DMS153 treated with DMSO at 0.1 percent for 48 hours (cell line): ENCODE measurements around the gene CADPS.

ENCODE experiments used
- DNase-seq: peaks from one replicate; lab custom pipeline; 2025; ENCODE audit not compliant: unreplicated experiment; lab: John Stamatoyannopoulos, UW

Gene CADPS

GRCh38 chr3:62755285-62755684 is 119.9 kb downstream of the CADPS start:
- DNase-seq: no peak

GRCh38 chr3:62749657-62750056 is 125.6 kb downstream of the CADPS start:
- no peak for DNase-seq

- no peak for DNase-seq
Observed at GRCh38 chr3:62749130-62749529, 126.1 kb downstream of the CADPS start.

GRCh38 chr3:62737449-62737848 is 137.8 kb downstream of the CADPS start:
- no peak for DNase-seq

- DNase-seq: no peak
Observed at GRCh38 chr3:62735510-62735909, 139.7 kb downstream of the CADPS start.

GRCh38 chr3:62732183-62732904 is 142.9 kb downstream of the CADPS start:
- DNase-seq: no peak

GRCh38 chr3:62727981-62728380 is 147.2 kb downstream of the CADPS start:
- no peak for DNase-seq

- no peak for DNase-seq
Observed at GRCh38 chr3:62727536-62727935, 147.7 kb downstream of the CADPS start.

- DNase-seq: no peak
Observed at GRCh38 chr3:62724503-62724902, 150.7 kb downstream of the CADPS start.

GRCh38 chr3:62723914-62724217 is 151.3 kb downstream of the CADPS start:
- no peak for DNase-seq

GRCh38 chr3:62723166-62723913 is 151.9 kb downstream of the CADPS start:
- no peak for DNase-seq

GRCh38 chr3:62722344-62722743 is 152.9 kb downstream of the CADPS start:
- DNase-seq: no peak

GRCh38 chr3:62718515-62719320 is 156.5 kb downstream of the CADPS start:
- no peak for DNase-seq

GRCh38 chr3:62718011-62718410 is 157.2 kb downstream of the CADPS start:
- no peak for DNase-seq

- no peak for DNase-seq
Observed at GRCh38 chr3:62712746-62713145, 162.5 kb downstream of the CADPS start.

GRCh38 chr3:62710751-62711150 is 164.5 kb downstream of the CADPS start:
- no peak for DNase-seq

GRCh38 chr3:62708638-62709373 is 166.4 kb downstream of the CADPS start:
- DNase-seq: no peak

GRCh38 chr3:62705721-62706120 is 169.5 kb downstream of the CADPS start:
- DNase-seq: no peak

GRCh38 chr3:62703451-62704167 is 171.6 kb downstream of the CADPS start:
- no peak for DNase-seq

- no peak for DNase-seq
Observed at GRCh38 chr3:62700357-62700756, 174.9 kb downstream of the CADPS start.

- no peak for DNase-seq
Observed at GRCh38 chr3:62699728-62700127, 175.5 kb downstream of the CADPS start.
